ENCODE data around the gene WBP11. TPM values are rescaled to one million over a fixed set of nuclear protein-coding genes. Genes with fewer than 3 reads are reported as not detected.

The WBP11 gene
- total and polyA plus RNA-seq, 2 of the 13 experiments (the other 11 are each of a cell fraction or from before 2014, with no cell fraction given): 7.6 to 31.0 TPM

DNA sequence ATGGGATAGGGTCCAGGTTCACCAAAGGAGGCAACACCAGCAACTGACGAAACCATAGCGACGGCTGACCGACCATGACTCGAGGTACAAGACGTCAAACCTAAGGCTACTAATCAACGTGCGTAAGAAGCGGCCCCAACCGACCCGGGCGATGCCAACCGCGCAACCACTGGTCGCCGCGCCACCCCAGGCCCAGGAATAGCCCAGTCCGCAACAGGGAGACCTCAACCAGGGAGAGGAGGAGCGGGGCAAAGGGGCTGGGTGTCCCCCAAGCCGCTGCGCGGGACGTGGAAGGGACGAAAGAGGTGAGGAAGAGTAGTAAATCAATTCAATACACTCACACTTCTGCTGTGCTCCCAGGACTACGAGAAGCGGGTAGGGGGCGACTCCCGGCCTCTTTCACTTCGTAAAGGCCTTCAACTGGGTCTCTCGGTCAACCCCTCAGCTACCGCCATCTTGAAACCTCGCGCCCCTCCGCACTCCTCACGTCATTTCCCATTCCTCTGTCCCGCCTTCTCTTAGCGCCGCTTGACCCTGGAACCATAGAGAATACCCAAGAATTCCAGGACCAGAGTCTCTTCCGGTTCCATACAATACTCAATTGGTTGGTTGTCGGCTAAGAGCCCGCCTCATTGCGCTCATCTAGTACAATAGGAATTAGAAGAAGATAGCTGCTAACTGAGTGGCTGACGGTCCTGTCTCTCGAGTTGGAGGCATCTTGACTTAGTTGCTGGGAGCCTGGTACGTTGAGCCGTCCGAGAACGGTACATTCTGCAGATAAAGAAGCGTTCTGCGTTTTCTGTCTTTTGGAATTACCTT lies at the start of gene WBP11, which contains the start of gene C12orf60 (continued):
- TF ChIP-seq, protein P1, sequence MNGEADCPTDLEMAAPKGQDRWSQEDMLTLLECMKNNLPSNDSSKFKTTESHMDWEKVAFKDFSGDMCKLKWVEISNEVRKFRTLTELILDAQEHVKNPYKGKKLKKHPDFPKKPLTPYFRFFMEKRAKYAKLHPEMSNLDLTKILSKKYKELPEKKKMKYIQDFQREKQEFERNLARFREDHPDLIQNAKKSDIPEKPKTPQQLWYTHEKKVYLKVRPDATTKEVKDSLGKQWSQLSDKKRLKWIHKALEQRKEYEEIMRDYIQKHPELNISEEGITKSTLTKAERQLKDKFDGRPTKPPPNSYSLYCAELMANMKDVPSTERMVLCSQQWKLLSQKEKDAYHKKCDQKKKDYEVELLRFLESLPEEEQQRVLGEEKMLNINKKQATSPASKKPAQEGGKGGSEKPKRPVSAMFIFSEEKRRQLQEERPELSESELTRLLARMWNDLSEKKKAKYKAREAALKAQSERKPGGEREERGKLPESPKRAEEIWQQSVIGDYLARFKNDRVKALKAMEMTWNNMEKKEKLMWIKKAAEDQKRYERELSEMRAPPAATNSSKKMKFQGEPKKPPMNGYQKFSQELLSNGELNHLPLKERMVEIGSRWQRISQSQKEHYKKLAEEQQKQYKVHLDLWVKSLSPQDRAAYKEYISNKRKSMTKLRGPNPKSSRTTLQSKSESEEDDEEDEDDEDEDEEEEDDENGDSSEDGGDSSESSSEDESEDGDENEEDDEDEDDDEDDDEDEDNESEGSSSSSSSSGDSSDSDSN (CRISPR knock-in tag; IDR thresholded peaks at IDR 0.05): no peak; the same call in 1 of the 2 replicates
- TF ChIP-seq AKAP8 (CRISPR knock-in tag; IDR thresholded peaks at IDR 0.05) (no peak), ELF4 (CRISPR knock-in tag; IDR thresholded peaks at IDR 0.05; ENCODE audit: borderline replicate concordance) (no peak), GLI4 (CRISPR knock-in tag; IDR thresholded peaks at IDR 0.05; ENCODE audit: borderline replicate concordance) (no peak), GATAD2A (CRISPR knock-in tag; IDR thresholded peaks at IDR 0.05) (0 out of 2 replicates have a peak, but pooled peaks have one; percentile 33), ZNF883 (CRISPR knock-in tag; IDR thresholded peaks at IDR 0.05; ENCODE audit: not compliant biosample characterization) (no peak), ZNF572 (CRISPR knock-in tag; IDR thresholded peaks at IDR 0.05) (peak; percentile 57; the same call in 1 of the 2 replicates), ONECUT2 (CRISPR knock-in tag; IDR thresholded peaks at IDR 0.05) (no peak), ZNF496 (CRISPR knock-in tag; IDR thresholded peaks at IDR 0.05; ENCODE audit: insufficient replicate concordance) (no peak), MED1 (CRISPR knock-in tag; IDR thresholded peaks at IDR 0.05) (no peak), ZNF879 (CRISPR knock-in tag; IDR thresholded peaks at IDR 0.05) (no peak), ZMYM4 (CRISPR knock-in tag; IDR thresholded peaks at IDR 0.05) (peak; percentile 95), GATA4 (IDR thresholded peaks at IDR 0.05; ENCODE audit: borderline replicate concordance, low read depth) (no peak; the same call in 1 of the 2 replicates), TCF7L2 (IDR thresholded peaks at IDR 0.05; ENCODE audit: low read depth, low read length) (no peak), HES4 (CRISPR knock-in tag; IDR thresholded peaks at IDR 0.05; ENCODE audit: borderline replicate concordance) (peak; percentile 23; the same call in 1 of the 2 replicates), CENPT (CRISPR knock-in tag; IDR thresholded peaks at IDR 0.05; ENCODE audit: low read depth) (no peak), KMT2A (CRISPR knock-in tag; IDR thresholded peaks at IDR 0.05) (peak; percentile 91)
- TF ChIP-seq, protein P2, sequence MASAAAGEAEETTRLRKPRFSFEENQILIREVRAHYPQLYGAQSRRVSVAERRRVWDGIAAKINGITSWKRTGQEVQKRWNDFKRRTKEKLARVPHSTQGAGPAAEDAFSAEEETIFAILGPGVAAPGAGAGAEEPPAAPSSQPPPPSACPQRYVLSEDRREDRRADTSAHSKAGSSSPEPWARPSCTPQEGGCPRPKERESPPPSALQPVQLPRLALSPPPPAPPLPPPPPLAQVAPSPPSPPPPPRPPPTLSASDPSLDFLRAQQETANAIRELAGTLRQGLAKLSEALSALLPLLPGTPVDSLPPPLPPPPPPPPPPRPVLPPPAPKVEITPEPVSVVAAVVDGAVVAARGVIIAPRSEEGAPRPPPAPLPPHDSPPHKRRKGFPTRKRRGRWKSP (CRISPR knock-in tag; IDR thresholded peaks at IDR 0.05): peak; percentile 58; the same call in 1 of the 2 replicates
- TF ChIP-seq, protein P3, sequence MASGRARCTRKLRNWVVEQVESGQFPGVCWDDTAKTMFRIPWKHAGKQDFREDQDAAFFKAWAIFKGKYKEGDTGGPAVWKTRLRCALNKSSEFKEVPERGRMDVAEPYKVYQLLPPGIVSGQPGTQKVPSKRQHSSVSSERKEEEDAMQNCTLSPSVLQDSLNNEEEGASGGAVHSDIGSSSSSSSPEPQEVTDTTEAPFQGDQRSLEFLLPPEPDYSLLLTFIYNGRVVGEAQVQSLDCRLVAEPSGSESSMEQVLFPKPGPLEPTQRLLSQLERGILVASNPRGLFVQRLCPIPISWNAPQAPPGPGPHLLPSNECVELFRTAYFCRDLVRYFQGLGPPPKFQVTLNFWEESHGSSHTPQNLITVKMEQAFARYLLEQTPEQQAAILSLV (CRISPR knock-in tag; IDR thresholded peaks at IDR 0.05; ENCODE audit: borderline replicate concordance): peak; percentile 74; the same call in 1 of the 2 replicates
- TF ChIP-seq, protein P4, sequence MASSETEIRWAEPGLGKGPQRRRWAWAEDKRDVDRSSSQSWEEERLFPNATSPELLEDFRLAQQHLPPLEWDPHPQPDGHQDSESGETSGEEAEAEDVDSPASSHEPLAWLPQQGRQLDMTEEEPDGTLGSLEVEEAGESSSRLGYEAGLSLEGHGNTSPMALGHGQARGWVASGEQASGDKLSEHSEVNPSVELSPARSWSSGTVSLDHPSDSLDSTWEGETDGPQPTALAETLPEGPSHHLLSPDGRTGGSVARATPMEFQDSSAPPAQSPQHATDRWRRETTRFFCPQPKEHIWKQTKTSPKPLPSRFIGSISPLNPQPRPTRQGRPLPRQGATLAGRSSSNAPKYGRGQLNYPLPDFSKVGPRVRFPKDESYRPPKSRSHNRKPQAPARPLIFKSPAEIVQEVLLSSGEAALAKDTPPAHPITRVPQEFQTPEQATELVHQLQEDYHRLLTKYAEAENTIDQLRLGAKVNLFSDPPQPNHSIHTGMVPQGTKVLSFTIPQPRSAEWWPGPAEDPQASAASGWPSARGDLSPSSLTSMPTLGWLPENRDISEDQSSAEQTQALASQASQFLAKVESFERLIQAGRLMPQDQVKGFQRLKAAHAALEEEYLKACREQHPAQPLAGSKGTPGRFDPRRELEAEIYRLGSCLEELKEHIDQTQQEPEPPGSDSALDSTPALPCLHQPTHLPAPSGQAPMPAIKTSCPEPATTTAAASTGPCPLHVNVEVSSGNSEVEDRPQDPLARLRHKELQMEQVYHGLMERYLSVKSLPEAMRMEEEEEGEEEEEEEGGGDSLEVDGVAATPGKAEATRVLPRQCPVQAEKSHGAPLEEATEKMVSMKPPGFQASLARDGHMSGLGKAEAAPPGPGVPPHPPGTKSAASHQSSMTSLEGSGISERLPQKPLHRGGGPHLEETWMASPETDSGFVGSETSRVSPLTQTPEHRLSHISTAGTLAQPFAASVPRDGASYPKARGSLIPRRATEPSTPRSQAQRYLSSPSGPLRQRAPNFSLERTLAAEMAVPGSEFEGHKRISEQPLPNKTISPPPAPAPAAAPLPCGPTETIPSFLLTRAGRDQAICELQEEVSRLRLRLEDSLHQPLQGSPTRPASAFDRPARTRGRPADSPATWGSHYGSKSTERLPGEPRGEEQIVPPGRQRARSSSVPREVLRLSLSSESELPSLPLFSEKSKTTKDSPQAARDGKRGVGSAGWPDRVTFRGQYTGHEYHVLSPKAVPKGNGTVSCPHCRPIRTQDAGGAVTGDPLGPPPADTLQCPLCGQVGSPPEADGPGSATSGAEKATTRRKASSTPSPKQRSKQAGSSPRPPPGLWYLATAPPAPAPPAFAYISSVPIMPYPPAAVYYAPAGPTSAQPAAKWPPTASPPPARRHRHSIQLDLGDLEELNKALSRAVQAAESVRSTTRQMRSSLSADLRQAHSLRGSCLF (CRISPR knock-in tag; IDR thresholded peaks at IDR 0.05; ENCODE audit: borderline replicate concordance): no peak
